ENCODE results near the gene PDLIM3.

PDLIM3 gene

DNA sequence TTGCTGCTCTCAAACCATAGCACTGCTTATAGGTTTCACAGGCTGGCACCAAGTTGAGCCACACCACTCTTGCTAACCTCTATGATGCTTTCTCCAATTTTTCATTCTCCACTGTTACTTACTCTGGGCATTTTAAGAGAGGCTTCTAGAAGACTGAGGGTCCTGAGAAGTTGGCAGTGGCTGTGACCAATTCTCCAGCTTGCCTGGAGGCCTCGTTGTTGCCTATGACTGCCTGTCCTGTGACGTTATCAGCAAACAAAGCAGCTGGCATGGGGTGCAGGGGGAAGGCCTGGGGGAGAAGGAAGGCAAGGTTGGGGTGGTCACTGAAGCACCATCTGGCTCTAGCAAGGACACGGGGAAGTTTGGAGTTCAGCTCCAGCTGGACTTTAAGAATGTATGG lies 30.4 kb upstream of the PDLIM3 start:
- no peak overlapping the region for H3K9ac ChIP-seq (ENCODE audit: low read length)
- no peak overlapping the region for H2AFZ ChIP-seq (ENCODE audit: low read length)
- no peaks in the 10 kb centered on the region for H3K4me1 ChIP-seq (ENCODE audit: low read length)
- no peak overlapping the region for H3K4me3 ChIP-seq (ENCODE audit: low read length)
- H3K27ac ChIP-seq (ENCODE audit: low read length) = no peak overlapping the region
- no peaks in the 10 kb centered on the region for H4K20me1 ChIP-seq (ENCODE audit: insufficient read depth, low read length)
- no peaks in the 10 kb centered on the region for H3K9me3 ChIP-seq (replicated peaks; ENCODE audit: insufficient read depth, low read length)
- no peak for DNase-seq
- H3F3A ChIP-seq (ENCODE audit: insufficient read depth, low read length) = no peaks in the 10 kb centered on the region
- no peaks in the 10 kb centered on the region for H3K36me3 ChIP-seq (replicated peaks; ENCODE audit: insufficient read depth, low read length)
- no peaks in the 10 kb centered on the region for H3K27me3 ChIP-seq (replicated peaks; ENCODE audit: insufficient read depth, low read length)
- H3K4me2 ChIP-seq (ENCODE audit: low read depth, low read length) = no peak overlapping the region
- TF ChIP-seq EZH2 (optimal IDR thresholded peaks at IDR 0.05; ENCODE audit: low read depth, low read length) = no peak
- TF ChIP-seq EZH2phosphoT487 (IDR thresholded peaks at IDR 0.05; ENCODE audit: low read length) = no peak
- no peaks in the 10 kb centered on the region for H3K9me2 ChIP-seq (replicated peaks; ENCODE audit: insufficient read depth, low read length)
- H3K79me2 ChIP-seq (ENCODE audit: low read length) = no peaks in the 10 kb centered on the region

DNA sequence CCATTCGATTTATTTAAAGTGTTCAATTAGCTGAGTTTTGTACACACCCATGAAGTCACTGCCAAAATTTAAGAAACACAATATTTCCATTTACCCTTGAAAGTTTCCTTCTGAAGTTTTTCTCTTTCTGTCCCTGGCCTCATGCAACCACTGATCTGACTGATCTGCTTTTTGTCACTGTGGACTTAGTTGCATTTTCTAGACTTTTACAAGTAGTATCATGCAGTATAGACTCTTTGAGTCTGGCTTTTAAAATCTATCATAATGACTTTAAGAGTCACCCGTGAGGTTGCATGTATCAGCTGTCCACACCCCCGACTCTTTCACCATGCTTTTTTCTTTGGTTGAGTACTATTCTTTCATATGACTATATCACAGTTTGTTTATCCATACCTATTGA lies 29.0 kb upstream of the PDLIM3 start:
- Histone ChIP-seq H2AFZ (ENCODE audit: low read length) (no peak overlapping the region), H3K9me2 (replicated peaks; ENCODE audit: insufficient read depth, low read length) (no peaks in the 10 kb centered on the region), H3K9ac (ENCODE audit: low read length) (no peak overlapping the region), H4K20me1 (ENCODE audit: insufficient read depth, low read length) (no peaks in the 10 kb centered on the region), H3K27ac (ENCODE audit: low read length) (no peak overlapping the region), H3K27me3 (replicated peaks; ENCODE audit: insufficient read depth, low read length) (no peaks in the 10 kb centered on the region), H3K79me2 (ENCODE audit: low read length) (no peaks in the 10 kb centered on the region), H3K4me3 (ENCODE audit: low read length) (no peak overlapping the region), H3F3A (ENCODE audit: insufficient read depth, low read length) (no peaks in the 10 kb centered on the region), H3K4me2 (ENCODE audit: low read depth, low read length) (no peak overlapping the region), H3K36me3 (replicated peaks; ENCODE audit: insufficient read depth, low read length) (no peaks in the 10 kb centered on the region), H3K4me1 (ENCODE audit: low read length) (no peaks in the 10 kb centered on the region), H3K9me3 (replicated peaks; ENCODE audit: insufficient read depth, low read length) (no peaks in the 10 kb centered on the region)
- no peak for DNase-seq
- no peak for TF ChIP-seq EZH2 (optimal IDR thresholded peaks at IDR 0.05; ENCODE audit: low read depth, low read length)

DNA sequence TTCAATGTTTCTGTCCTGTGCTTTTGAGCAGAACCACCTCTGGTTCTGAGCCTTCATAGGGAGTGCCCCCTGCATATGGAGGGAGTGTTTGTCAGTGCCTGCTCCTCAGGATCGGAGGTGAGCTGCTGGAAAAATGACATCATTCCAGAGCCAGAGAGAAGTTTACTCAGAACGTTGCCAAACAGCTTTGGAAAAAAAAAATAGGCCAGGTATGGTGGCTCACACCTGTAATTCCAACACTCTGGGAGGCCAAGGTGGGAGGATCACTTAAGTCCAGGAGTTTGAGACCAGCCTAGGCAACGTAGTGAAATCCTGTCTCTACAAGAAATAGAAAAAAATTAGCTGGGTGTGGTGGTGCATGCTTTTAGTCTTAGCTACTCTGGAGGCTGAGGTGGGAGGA lies 27.2 kb upstream of the PDLIM3 start:
- H3K4me2 ChIP-seq (ENCODE audit: low read depth, low read length) = no peak overlapping the region
- no peak overlapping the region for H3K4me3 ChIP-seq (ENCODE audit: low read length)
- H3K9ac ChIP-seq (ENCODE audit: low read length) = no peak overlapping the region
- H3K27me3 ChIP-seq (replicated peaks; ENCODE audit: insufficient read depth, low read length) = no peaks in the 10 kb centered on the region
- H3K27ac ChIP-seq (ENCODE audit: low read length) = no peak overlapping the region
- H3K9me2 ChIP-seq (replicated peaks; ENCODE audit: insufficient read depth, low read length) = no peaks in the 10 kb centered on the region
- no peaks in the 10 kb centered on the region for H3K36me3 ChIP-seq (replicated peaks; ENCODE audit: insufficient read depth, low read length)
- H4K20me1 ChIP-seq (ENCODE audit: insufficient read depth, low read length) = no peaks in the 10 kb centered on the region
- no peaks in the 10 kb centered on the region for H3K9me3 ChIP-seq (replicated peaks; ENCODE audit: insufficient read depth, low read length)
- H3K79me2 ChIP-seq (ENCODE audit: low read length) = no peaks in the 10 kb centered on the region
- no peak for TF ChIP-seq CTCF (IDR thresholded peaks at IDR 0.05; ENCODE audit: low read length)
- TF ChIP-seq EZH2 (optimal IDR thresholded peaks at IDR 0.05; ENCODE audit: low read depth, low read length) = no peak
- TF ChIP-seq EZH2phosphoT487 (IDR thresholded peaks at IDR 0.05; ENCODE audit: low read length) = no peak
- no peak overlapping the region for H2AFZ ChIP-seq (ENCODE audit: low read length)
- DNase-seq = no peak
- H3K4me1 ChIP-seq (ENCODE audit: low read length) = no peaks in the 10 kb centered on the region
- no peaks in the 10 kb centered on the region for H3F3A ChIP-seq (ENCODE audit: insufficient read depth, low read length)

- Histone ChIP-seq H3K27ac (ENCODE audit: low read length) (no peak overlapping the region), H2AFZ (ENCODE audit: low read length) (no peak overlapping the region)
Measured at GRCh38 chr4:185560316-185560715, 25.0 kb upstream of the PDLIM3 start.

More at GRCh38 chr4:185560316-185560715, 25.0 kb upstream of the PDLIM3 start:
- Histone ChIP-seq H3F3A (ENCODE audit: insufficient read depth, low read length) (no peaks in the 10 kb centered on the region), H3K9me3 (replicated peaks; ENCODE audit: insufficient read depth, low read length) (no peaks in the 10 kb centered on the region), H4K20me1 (ENCODE audit: insufficient read depth, low read length) (no peaks in the 10 kb centered on the region), H3K4me1 (ENCODE audit: low read length) (no peaks in the 10 kb centered on the region), H3K36me3 (replicated peaks; ENCODE audit: insufficient read depth, low read length) (no peaks in the 10 kb centered on the region), H3K9ac (ENCODE audit: low read length) (no peak overlapping the region), H3K9me2 (replicated peaks; ENCODE audit: insufficient read depth, low read length) (no peaks in the 10 kb centered on the region), H3K27me3 (replicated peaks; ENCODE audit: insufficient read depth, low read length) (no peaks in the 10 kb centered on the region), H3K79me2 (ENCODE audit: low read length) (no peaks in the 10 kb centered on the region), H3K4me3 (ENCODE audit: low read length) (no peak overlapping the region), H3K4me2 (ENCODE audit: low read depth, low read length) (no peak overlapping the region)
- TF ChIP-seq EZH2 (optimal IDR thresholded peaks at IDR 0.05; ENCODE audit: low read depth, low read length) (no peak), EZH2phosphoT487 (IDR thresholded peaks at IDR 0.05; ENCODE audit: low read length) (no peak), CTCF (IDR thresholded peaks at IDR 0.05; ENCODE audit: low read length) (no peak)
- DNase-seq = no peak

Data from MM.1S (cell line).